A549 (cell line): ENCODE data around the gene OTUB2.

Experiments used
- EP300 ChIP-seq, 2 experiments: fragments of >200 bp; sonication (Bioruptor Twin); formaldehyde crosslinking; IDR thresholded peaks; 2 replicates in 1 of 2; 3 replicates in 1 of 2; pipeline ENCODE4 v1.6.1; 2016 to 2017
- PHF8 ChIP-seq: fragments of 200-600 bp; sonication (generic); IDR thresholded peaks from 2 replicates; pipeline ENCODE4 v1.6.1; 2016; ENCODE audit warnings: low read depth, mild to moderate bottlenecking, antibody characterized with exemption, moderate library complexity, borderline replicate concordance
- POLR2A ChIP-seq: IDR thresholded peaks from 2 replicates; pipeline ENCODE4 v1.6.1; 2012; ENCODE audit warnings: mild to moderate bottlenecking, low read length
- RAD21 ChIP-seq, 2 experiments: fragments of >200 bp in 1 of 2; sonication (Bioruptor Twin) in 1 of 2; formaldehyde crosslinking in 1 of 2; IDR thresholded peaks in 1 of 2; conservative IDR thresholded peaks in 1 of 2; 2 replicates in 1 of 2; 3 replicates in 1 of 2; pipeline ENCODE4 v1.6.1; 2012 to 2018; ENCODE audit warnings: inconsistent platforms in 1 of 2
- TF ChIP-seq, protein P1 (sequence below): fragments of >200 bp; sonication (Bioruptor Twin); formaldehyde crosslinking; IDR thresholded peaks from 3 replicates; pipeline ENCODE4 v1.5.1; 2016

DNA sequence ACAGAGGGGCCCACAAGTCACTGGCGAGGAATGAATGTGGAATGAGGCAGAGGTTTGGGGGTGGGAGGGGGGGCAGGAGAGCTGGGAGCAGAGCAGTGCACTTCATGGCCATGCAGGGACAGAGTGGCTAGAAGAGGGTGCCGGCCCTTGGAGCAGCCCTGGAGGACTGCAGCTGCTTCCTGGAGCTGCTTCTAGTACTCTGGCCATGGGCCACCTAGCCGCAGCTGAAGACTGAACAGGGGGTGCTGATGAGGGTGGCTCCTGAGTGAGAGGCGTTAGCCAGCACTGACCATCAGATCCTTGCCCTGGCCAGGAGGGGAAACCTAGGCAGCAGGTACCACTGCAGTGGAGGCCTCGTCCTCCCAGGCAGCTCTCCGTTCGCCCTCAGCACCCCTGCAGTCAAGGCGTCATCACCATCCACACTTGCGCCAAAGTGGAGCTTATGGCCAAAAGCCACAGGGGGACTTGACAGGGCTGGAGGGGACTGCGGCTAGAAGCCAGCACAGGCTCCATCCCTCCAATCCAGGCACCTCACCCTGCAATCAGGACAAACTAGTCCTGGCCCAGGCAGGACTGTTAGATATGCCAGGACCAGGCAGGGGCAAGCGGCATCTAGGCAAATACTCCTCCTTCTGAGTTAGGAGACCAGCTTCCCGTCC, 16.4 kb downstream of the OTUB2 start:
- TF ChIP-seq, protein P1, sequence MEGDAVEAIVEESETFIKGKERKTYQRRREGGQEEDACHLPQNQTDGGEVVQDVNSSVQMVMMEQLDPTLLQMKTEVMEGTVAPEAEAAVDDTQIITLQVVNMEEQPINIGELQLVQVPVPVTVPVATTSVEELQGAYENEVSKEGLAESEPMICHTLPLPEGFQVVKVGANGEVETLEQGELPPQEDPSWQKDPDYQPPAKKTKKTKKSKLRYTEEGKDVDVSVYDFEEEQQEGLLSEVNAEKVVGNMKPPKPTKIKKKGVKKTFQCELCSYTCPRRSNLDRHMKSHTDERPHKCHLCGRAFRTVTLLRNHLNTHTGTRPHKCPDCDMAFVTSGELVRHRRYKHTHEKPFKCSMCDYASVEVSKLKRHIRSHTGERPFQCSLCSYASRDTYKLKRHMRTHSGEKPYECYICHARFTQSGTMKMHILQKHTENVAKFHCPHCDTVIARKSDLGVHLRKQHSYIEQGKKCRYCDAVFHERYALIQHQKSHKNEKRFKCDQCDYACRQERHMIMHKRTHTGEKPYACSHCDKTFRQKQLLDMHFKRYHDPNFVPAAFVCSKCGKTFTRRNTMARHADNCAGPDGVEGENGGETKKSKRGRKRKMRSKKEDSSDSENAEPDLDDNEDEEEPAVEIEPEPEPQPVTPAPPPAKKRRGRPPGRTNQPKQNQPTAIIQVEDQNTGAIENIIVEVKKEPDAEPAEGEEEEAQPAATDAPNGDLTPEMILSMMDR = no peak
- TF ChIP-seq EP300 (IDR thresholded peaks at IDR 0.05) (no peak), RAD21 (conservative IDR thresholded peaks at IDR 0.05 in 1 of 2, IDR thresholded peaks at IDR 0.05 in 1 of 2) (no peak), POLR2A (no peak), PHF8 (no peak)
